AG09319 (cell line): ENCODE data around the gene FRRS1L.
"Not testable (repeated sequence)": the region's sequence is repeated elsewhere in the genome, so short reads cannot be mapped to it uniquely, and the experiment has no call there.

Experiments used
- DNase-seq: peaks from one replicate; pipeline ENCODE4 v3.0.0-alpha.2; 2010; ENCODE audit warnings: low read depth; ENCODE audit errors: extremely low read depth
- TF ChIP-seq, protein P1 (sequence below): IDR thresholded peaks from 2 replicates; pipeline ENCODE4 v1.5.1; 2011; ENCODE audit warnings: low read depth, mild to moderate bottlenecking, inconsistent platforms, low read length, moderate library complexity

FRRS1L gene

DNA sequence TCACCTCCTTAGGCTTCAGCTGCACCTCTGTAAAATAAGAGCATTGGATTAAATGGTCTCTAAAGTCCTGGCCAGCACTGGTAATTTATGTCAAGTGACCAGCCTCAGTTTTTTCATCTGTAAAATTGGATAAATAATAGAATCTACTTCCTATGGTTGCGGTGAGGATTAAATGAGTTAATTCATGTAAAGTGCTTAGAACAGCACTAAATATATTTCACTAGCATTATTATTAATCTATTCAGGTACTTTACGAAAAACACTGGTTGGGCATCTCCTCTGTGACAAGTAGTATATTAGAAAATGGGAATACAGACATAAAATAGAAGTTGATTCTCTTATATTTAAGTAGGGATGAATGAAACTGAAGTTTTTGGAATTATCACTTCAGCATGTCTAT lies 33.5 kb downstream of the FRRS1L start:
- no peak for DNase-seq
- TF ChIP-seq, protein P1, sequence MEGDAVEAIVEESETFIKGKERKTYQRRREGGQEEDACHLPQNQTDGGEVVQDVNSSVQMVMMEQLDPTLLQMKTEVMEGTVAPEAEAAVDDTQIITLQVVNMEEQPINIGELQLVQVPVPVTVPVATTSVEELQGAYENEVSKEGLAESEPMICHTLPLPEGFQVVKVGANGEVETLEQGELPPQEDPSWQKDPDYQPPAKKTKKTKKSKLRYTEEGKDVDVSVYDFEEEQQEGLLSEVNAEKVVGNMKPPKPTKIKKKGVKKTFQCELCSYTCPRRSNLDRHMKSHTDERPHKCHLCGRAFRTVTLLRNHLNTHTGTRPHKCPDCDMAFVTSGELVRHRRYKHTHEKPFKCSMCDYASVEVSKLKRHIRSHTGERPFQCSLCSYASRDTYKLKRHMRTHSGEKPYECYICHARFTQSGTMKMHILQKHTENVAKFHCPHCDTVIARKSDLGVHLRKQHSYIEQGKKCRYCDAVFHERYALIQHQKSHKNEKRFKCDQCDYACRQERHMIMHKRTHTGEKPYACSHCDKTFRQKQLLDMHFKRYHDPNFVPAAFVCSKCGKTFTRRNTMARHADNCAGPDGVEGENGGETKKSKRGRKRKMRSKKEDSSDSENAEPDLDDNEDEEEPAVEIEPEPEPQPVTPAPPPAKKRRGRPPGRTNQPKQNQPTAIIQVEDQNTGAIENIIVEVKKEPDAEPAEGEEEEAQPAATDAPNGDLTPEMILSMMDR: no peak

- DNase-seq: no peak
- TF ChIP-seq, protein P1: no peak
Measured at GRCh38 chr9:109132567-109133021, 34.5 kb downstream of the FRRS1L start.

DNA sequence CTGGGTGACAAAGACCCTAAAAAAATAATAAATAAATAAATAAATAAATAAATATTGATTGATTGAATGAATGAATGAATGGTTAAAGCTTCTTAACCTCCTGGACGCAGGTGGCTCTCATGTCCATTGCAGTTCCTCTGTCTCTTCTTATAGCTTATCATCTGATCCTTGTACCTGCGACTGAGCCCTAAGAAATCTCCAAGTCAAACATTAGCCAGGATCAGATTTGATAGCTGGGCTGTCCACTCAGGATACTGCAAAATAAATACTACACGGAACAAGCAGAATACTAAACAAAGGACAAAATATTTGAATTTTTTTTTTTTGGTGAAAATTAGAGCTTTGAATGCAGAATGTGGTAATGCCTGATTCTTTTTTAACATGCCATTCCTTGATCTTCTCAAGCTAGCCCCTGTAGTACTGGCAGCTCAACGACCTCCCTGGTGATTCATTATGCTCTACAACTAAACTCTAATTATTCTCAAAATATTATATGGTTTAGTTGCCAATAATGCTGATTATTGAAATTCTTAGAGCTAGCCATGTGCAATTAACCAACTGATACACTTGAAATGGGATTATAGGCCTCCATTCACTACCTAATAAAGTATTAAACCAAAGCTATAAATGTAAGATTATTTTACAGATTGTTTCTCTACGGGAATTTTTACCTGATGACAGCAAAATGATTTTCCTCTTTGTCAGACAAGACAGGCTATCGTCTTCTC lies 37.4 kb downstream of the FRRS1L start:
- TF ChIP-seq, protein P1: no peak
- no peak for DNase-seq

- DNase-seq: not testable (repeated sequence)
Measured at GRCh38 chr9:109126671-109127070, 40.4 kb downstream of the FRRS1L start.

- DNase-seq: no peak
- TF ChIP-seq, protein P1: no peak
Measured at GRCh38 chr9:109124121-109124520, 42.9 kb downstream of the FRRS1L start.

- DNase-seq: no peak
- TF ChIP-seq, protein P1: no peak
Measured at GRCh38 chr9:109122726-109123621, 44.1 kb downstream of the FRRS1L start.

- DNase-seq: no peak
- TF ChIP-seq, protein P1: no peak
Measured at GRCh38 chr9:109121232-109121796, 45.7 kb downstream of the FRRS1L start.
